ENCODE measurements around the gene BTN2A1. TPM values are rescaled to one million over a fixed set of nuclear protein-coding genes. Genes with fewer than 3 reads are reported as not detected.

The BTN2A1 gene
- total and polyA plus RNA-seq, 10 of the 15 experiments (the other 5 are each of a cell fraction or from before 2014, with no cell fraction given) = 8.2 to 28.0 (median 15.8) TPM

GRCh38 chr6:26421259-26422144 lies 36.3 kb upstream of the BTN2A1 start (continued):
- no peak for TF ChIP-seq RBBP5 (conservative IDR thresholded peaks at IDR 0.05)
- TF ChIP-seq RAD21 (IDR thresholded peaks at IDR 0.05; ENCODE audit: insufficient read depth, low read depth, low read length) = no peak
- TF ChIP-seq JUNB (IDR thresholded peaks at IDR 0.05) = no peak
- peak; percentile 75; the same call in 1 of the 2 replicates for TF ChIP-seq GATAD2B (conservative IDR thresholded peaks at IDR 0.05; ENCODE audit: low read depth)
- no peak for TF ChIP-seq CBX5 (IDR thresholded peaks at IDR 0.05; ENCODE audit: low read depth)
- no peak for TF ChIP-seq RUNX3 (IDR thresholded peaks at IDR 0.05; ENCODE audit: low read length)
- TF ChIP-seq SMAD1 (IDR thresholded peaks at IDR 0.05; ENCODE audit: low read depth, partially characterized antibody) = no peak
- TF ChIP-seq IKZF1 (conservative IDR thresholded peaks at IDR 0.05) = peak; percentile 93
- TF ChIP-seq SREBF2 (IDR thresholded peaks at IDR 0.05; ENCODE audit: low read length) = no peak
- TF ChIP-seq TCF3 (IDR thresholded peaks at IDR 0.05; ENCODE audit: borderline replicate concordance, insufficient read depth, low read depth, low read length) = no peak
- TF ChIP-seq TARDBP (IDR thresholded peaks at IDR 0.05; ENCODE audit: borderline replicate concordance) = no peak
- no peak for TF ChIP-seq ZBTB4 (CRISPR knock-in tag; IDR thresholded peaks at IDR 0.05)
- no peak for TF ChIP-seq CEBPZ (IDR thresholded peaks at IDR 0.05; ENCODE audit: low read depth, low read length)
- no peak for TF ChIP-seq EZH2 (IDR thresholded peaks at IDR 0.05; ENCODE audit: borderline replicate concordance, control insufficient read depth, low read depth, low read length)
- no peak for TF ChIP-seq ETV6 (conservative IDR thresholded peaks at IDR 0.05 in 1 of 2, IDR thresholded peaks at IDR 0.05 in 1 of 2; ENCODE audit: borderline replicate concordance in 1 of 2, low read depth in 1 of 2)
- TF ChIP-seq SRF (IDR thresholded peaks at IDR 0.05; ENCODE audit: low read depth in 2 of 2, low read length in 2 of 2) = no peak
- no peak for TF ChIP-seq SMC3 (IDR thresholded peaks at IDR 0.05; ENCODE audit: borderline replicate concordance, low read length)
- TF ChIP-seq PAX5 (IDR thresholded peaks at IDR 0.05; ENCODE audit: borderline replicate concordance, low read depth, low read length) = no peak
- no peak for TF ChIP-seq NFYA (IDR thresholded peaks at IDR 0.05; ENCODE audit: borderline replicate concordance, low read depth, low read length)
- TF ChIP-seq RELB (IDR thresholded peaks at IDR 0.05; ENCODE audit: low read depth) = peak; percentile 80
- TF ChIP-seq TAF1 (IDR thresholded peaks at IDR 0.05; ENCODE audit: borderline replicate concordance, low read depth, low read length) = no peak
- no peak for TF ChIP-seq CHD1 (IDR thresholded peaks at IDR 0.05; ENCODE audit: low read depth, low read length)

All from GM12878 (cell line).